Heart right ventricle (tissue), 16 donors: ENCODE measurements around the gene SNRPN. TPM values are rescaled to one million over a fixed set of nuclear protein-coding genes. Genes with fewer than 3 reads are reported as not detected.

Experiments used
- ATAC-seq, 8 donors: fragments of 200-7000 bp; cut with Tn5 transposase; one replicate each; pipeline ENCODE4 v1.9.1; 2020; ENCODE audit warnings: mild to moderate bottlenecking in 8 of 8, moderate library complexity in 8 of 8, moderate number of reproducible peaks in 1 of 8
- DNase-seq, 2 donors: peaks; one replicate each; pipeline ENCODE4 v3.0.0-alpha.2; 2020
- H3K27ac ChIP-seq, 10 donors: fragments of 200-600 bp; sonication (generic) in 2 of 10; one replicate each; pipeline versions ENCODE4 v1.5.0 to v1.8.0; 2020 to 2022; ENCODE audit warnings: mild to moderate bottlenecking in 3 of 10
- H3K27me3 ChIP-seq, 7 donors: fragments of 200-600 bp; one replicate each; pipeline ENCODE4 v1.8.0; 2021 to 2022; ENCODE audit warnings: mild to moderate bottlenecking in 2 of 7
- H3K36me3 ChIP-seq, 9 donors: fragments of 200-600 bp; sonication (generic) in 1 of 9; one replicate each; pipeline versions ENCODE4 v1.5.0 to v1.8.0; 2020 to 2022; ENCODE audit warnings: mild to moderate bottlenecking in 2 of 9
- H3K4me1 ChIP-seq, 9 donors: fragments of 200-600 bp; sonication (generic) in 1 of 9; one replicate each; pipeline versions ENCODE4 v1.5.0 to v1.8.0; 2020 to 2022; ENCODE audit warnings: mild to moderate bottlenecking in 4 of 9
- H3K4me3 ChIP-seq, 10 donors: fragments of 200-600 bp; sonication (generic) in 2 of 10; one replicate each; pipeline versions ENCODE4 v1.5.0 to v1.8.0; 2020 to 2022; ENCODE audit warnings: mild to moderate bottlenecking in 7 of 10, moderate library complexity in 2 of 10
- H3K9me3 ChIP-seq, 11 donors: fragments of 200-600 bp in 10 of 11; sonication (generic) in 2 of 11; one replicate each; pipeline versions ENCODE4 v1.5.0 to v1.8.0; 2013 to 2022; ENCODE audit warnings: mild to moderate bottlenecking in 2 of 11, control low read depth in 1 of 11, moderate library complexity in 1 of 11
- WGBS, 2 donors: extraction: QIAGEN DNeasy Blood & Tissue Kit; methylation state at CpG; one replicate each; pipeline ENCODE4 v1.1.7; 2013; ENCODE audit warnings: inconsistent platforms in 1 of 2; 5-methylcytosine and 5-hydroxymethylcytosine counted together
- intact Hi-C, 10 donors: fragments of 100-400 bp; cut with DNase I; formaldehyde crosslinking; loops; one replicate each; pipeline versions ENCODE4 v1.11.1 to v1.14.2; 2022
- polyA plus RNA-seq, 2 donors: library from polyadenylated mRNA; stranded (reverse); fragments of 200-250 nt; gene quantifications; one replicate each; pipeline ENCODE4 v1.2.3, GENCODE V29; 2013
- total RNA-seq, 10 donors: library from RNA; stranded (reverse); fragmentation: NEBNext Ultra II Directional in 3 of 10; extraction: Animal tissue kit (Norgen Biotek cat#: 25700) in 3 of 10; gene quantifications; one replicate each; pipeline versions ENCODE4 v1.2.1 to v1.2.4, GENCODE V29; 2021 to 2023
- TF ChIP-seq, protein P1 (sequence below), 9 donors: fragments of 200-600 bp; sonication (generic) in 2 of 9; IDR thresholded peaks; one replicate each; pipeline versions ENCODE4 v1.5.0 to v1.8.0; 2021 to 2022; ENCODE audit warnings: antibody characterized with exemption in 9 of 9, mild to moderate bottlenecking in 5 of 9, moderate library complexity in 1 of 9
- donor health status: Arrhythmogenic right ventricular cardiomyopathy.
- donor health status: ischemic (EF 13 %, LVEDD 7.1; RV severe dilation, severe dysfunction).
- donor health status: healthy with polysubstance abuse.
- donor health status: DM: no; HTN: yes; CAD: no.
- donor health status: DM: no; HTN: no; CAD: no.
- donor health status: ischemic (EF 25% LVEDD 6.9; RV normal size, moderate dysfunction).
- donor health status: ischemic (EF 25% LVEDD 5.7; RV mildly dilated, moderate dysfunction).
- donor health status: healthy.
- donor health status: DM: yes; HTN: yes; CAD: no.
- donor health status: Ischemic cardiomyopathy.
- donor health status: ischemic (EF 35%, LVEDD 5.7; RV mildly dilated, moderate dysfunction).
- donor health status: nonischemic (EF 11% LVEDD 7.7; RV severe dilation, severe dysfunction).
- donor health status: DM: yes; HTN: yes; CAD: no.
- donor health status: PGD.
- donor health status: ischemic (EF 29% LVEDD 5.4; RV normal size, mild dysfunction).
- donor health status: nonischemic (EF 23%, LVEDD 6.1; RV moderate dilation, normal function).

Gene SNRPN
- total and polyA plus RNA-seq, 12 donors, result 201 to 575 (median 409) TPM

DNA sequence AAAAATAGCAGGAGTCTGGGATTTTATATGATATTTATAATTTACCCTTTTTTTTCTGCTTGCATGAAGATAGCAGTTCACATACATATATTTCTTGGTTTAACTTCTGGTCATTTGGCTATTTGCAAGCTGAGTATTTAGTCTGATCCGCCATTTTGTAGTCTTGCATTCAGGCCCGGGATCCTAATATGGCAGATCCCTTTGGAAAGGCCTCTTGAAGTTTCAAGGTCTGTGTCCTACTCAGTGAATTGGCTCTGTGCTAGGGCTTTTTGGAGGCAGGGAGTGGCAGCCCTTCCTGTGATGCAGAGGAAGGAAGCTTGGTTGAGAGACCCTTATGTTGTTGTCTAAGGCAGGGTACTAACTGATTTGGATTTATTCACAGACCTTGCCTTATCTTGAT, 2.9 kb downstream of the SNRPN start:
- H3K4me1 ChIP-seq, result peaks cover 0 to 6% (median 0%) of the 10 kb centered on the region in 9 donors
- H3K36me3 ChIP-seq, result peaks cover 0 to 9% (median under 1%) of the 10 kb centered on the region in 9 donors
- ATAC-seq, result no peak
- peaks cover 0 to 37% (median 0%) of the 10 kb centered on the region in 11 donors for H3K9me3 ChIP-seq
- DNase-seq, result no peak
- TF ChIP-seq, protein P1, sequence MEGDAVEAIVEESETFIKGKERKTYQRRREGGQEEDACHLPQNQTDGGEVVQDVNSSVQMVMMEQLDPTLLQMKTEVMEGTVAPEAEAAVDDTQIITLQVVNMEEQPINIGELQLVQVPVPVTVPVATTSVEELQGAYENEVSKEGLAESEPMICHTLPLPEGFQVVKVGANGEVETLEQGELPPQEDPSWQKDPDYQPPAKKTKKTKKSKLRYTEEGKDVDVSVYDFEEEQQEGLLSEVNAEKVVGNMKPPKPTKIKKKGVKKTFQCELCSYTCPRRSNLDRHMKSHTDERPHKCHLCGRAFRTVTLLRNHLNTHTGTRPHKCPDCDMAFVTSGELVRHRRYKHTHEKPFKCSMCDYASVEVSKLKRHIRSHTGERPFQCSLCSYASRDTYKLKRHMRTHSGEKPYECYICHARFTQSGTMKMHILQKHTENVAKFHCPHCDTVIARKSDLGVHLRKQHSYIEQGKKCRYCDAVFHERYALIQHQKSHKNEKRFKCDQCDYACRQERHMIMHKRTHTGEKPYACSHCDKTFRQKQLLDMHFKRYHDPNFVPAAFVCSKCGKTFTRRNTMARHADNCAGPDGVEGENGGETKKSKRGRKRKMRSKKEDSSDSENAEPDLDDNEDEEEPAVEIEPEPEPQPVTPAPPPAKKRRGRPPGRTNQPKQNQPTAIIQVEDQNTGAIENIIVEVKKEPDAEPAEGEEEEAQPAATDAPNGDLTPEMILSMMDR (IDR thresholded peaks at IDR 0.05), result no peak
- intact Hi-C loops, result loop anchor here in 2 of 10 donors (5.0 to 10.0 kb wide), 2 partner anchors 480 to 1127 kb away; partner anchors contain the start of gene UBE3A (in 1 of the 2)
- H3K4me3 ChIP-seq, result peak overlapping the region in 6 of 10 donors; percentile 43 to 86 (median 78)
- WGBS, 2 donors, result 62 to 72% methylated on average over 2 of the region's 2 CpGs
- H3K27me3 ChIP-seq, result no peaks in the 10 kb centered on the region
- H3K27ac ChIP-seq, result peak overlapping the region in 4 of 10 donors; percentile 2 to 32 (median 26)

DNA sequence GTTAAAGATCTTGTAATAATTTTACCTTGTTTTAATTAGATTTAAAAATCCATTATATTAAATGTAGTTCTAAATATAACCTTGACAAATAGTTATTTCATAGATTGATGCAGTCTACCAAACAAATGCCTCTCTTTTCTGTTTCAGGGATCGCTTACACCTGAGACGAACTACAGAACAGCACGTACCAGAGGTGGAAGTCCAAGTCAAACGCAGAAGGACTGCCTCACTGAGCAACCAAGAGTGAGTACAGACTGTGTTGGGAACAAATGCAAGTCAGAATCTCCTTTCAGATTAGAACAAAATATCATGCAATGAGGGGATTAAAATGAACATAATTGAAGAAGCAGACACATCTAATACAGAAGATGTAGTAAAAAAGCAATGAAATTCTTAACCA, 7.2 kb downstream of the SNRPN start:
- TF ChIP-seq, protein P1 (IDR thresholded peaks at IDR 0.05), result no peak

DNA sequence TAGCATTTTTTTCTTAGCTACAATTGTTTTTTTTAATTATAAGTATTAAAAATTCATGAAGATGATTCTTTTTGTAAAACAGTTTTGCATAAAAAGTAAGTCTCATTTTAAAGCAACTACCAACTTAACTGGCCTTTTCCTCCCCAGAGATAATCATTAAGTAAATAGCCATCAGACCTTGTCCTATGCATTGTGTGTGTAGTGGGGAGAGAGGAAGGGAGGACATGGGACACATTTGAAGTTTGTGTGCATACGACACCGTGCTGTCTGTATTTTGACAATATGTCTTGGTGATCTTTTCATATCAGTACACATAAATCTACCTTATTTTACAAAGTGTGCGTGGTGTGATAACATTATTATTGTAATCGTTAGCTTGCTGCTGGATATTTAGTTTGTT, 8.1 kb downstream of the SNRPN start:
- Histone ChIP-seq H3K27ac (no peak overlapping the region), H3K36me3 (peaks cover 0 to 61% (median 37%) of the 10 kb centered on the region in 9 donors), H3K27me3 (no peaks in the 10 kb centered on the region), H3K4me3 (no peak overlapping the region), H3K4me1 (peaks cover 0 to 6% (median 0%) of the 10 kb centered on the region in 9 donors), H3K9me3 (peaks cover 0 to 64% (median 4%) of the 10 kb centered on the region in 11 donors)
- intact Hi-C loops, result no loop called here
- 84 to 85% methylated on average over 4 of the region's 4 CpGs for WGBS, 2 donors
- ATAC-seq (no peak), DNase-seq (no peak)
- TF ChIP-seq, protein P1 (IDR thresholded peaks at IDR 0.05), result no peak

More for the DNA sequence above, 7.2 kb downstream of the SNRPN start:
- Histone ChIP-seq H3K4me3 (no peak overlapping the region), H3K27me3 (no peaks in the 10 kb centered on the region), H3K36me3 (peaks cover 0 to 52% (median 36%) of the 10 kb centered on the region in 9 donors), H3K4me1 (peaks cover 0 to 6% (median 0%) of the 10 kb centered on the region in 9 donors), H3K27ac (no peak overlapping the region), H3K9me3 (peaks cover 0 to 57% (median 4%) of the 10 kb centered on the region in 11 donors)
- intact Hi-C loops, result loop anchor here in 1 of 10 donors (2.0 kb wide), 1 partner anchor 59 kb away; no protein-coding TSS in a partner anchor
- 70 to 71% methylated on average over 4 of the region's 4 CpGs for WGBS, 2 donors
- DNase-seq (no peak), ATAC-seq (peak in 1 of 8 donors; percentile 47)

DNA sequence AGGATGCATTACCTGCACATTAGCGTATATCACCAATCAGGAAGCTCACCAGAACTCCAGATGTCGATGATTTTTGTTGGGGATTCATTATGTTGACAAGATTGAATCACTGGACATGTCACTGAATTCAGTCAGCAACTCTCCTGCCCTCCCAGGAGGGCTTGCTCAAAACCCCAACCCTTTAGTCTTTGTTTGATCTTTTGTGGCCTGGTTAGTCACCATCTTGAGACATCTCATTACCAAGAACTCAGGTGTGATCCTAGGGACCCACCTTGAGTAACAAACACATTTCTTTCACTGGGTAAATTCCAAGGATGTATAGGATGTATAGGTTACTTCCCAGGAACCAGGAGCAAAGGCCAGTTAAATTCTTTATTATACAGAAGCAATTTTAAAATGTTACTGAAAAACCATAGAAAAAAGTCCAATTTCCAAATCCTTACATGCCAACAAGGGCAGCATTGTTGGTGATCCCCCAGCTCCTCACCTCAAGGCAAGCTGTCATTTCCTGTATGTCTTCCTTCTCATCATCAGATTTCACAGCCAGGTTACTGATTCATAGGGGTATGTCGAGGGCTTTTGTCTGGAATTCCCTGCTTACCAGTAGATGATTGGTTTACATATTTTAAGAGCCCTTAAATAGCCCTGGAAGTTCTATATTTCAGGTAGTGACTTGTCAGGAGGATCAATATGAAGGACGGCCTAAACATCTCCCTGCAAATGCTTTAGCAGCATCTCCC, 11.7 kb downstream of the SNRPN start:
- Histone ChIP-seq H3K4me3 (no peak overlapping the region), H3K27me3 (no peaks in the 10 kb centered on the region), H3K27ac (no peak overlapping the region), H3K4me1 (peaks cover 0 to 6% (median 0%) of the 10 kb centered on the region in 9 donors), H3K9me3 (peaks cover 0 to 75% (median 4%) of the 10 kb centered on the region in 11 donors), H3K36me3 (peaks cover 0 to 98% (median 64%) of the 10 kb centered on the region in 9 donors)
- TF ChIP-seq, protein P1 (IDR thresholded peaks at IDR 0.05), result no peak
- no peak for DNase-seq
- ATAC-seq, result no peak
- 69 to 71% methylated on average over 4 of the region's 4 CpGs for WGBS, 2 donors
- intact Hi-C loops, result no loop called here
